ENCODE measurements around the gene TEAD4.

Gene TEAD4

GRCh38 chr12:3042826-3043225, 83.6 kb downstream of the TEAD4 start:
- no peak for TF ChIP-seq CTCF (IDR thresholded peaks at IDR 0.05; ENCODE audit: insufficient read depth, low read depth, low read length, missing control alignments)
- no peak overlapping the region for H3K4me3 ChIP-seq (ENCODE audit: low read depth, low read length)
- no peak for DNase-seq (ENCODE audit: low read depth)

- no peak overlapping the region for H3K4me3 ChIP-seq (ENCODE audit: low read depth, low read length)
- DNase-seq (ENCODE audit: low read depth) = no peak
- no peak for TF ChIP-seq CTCF (IDR thresholded peaks at IDR 0.05; ENCODE audit: insufficient read depth, low read depth, low read length, missing control alignments)
These were observed 84.2 kb downstream of the TEAD4 start for GRCh38 chr12:3043406-3043805.

GRCh38 chr12:3044141-3044630, 85.0 kb downstream of the TEAD4 start:
- H3K4me3 ChIP-seq (ENCODE audit: low read depth, low read length) = no peak overlapping the region
- no peak for DNase-seq (ENCODE audit: low read depth)
- TF ChIP-seq CTCF (IDR thresholded peaks at IDR 0.05; ENCODE audit: insufficient read depth, low read depth, low read length, missing control alignments) = no peak

- no peak for TF ChIP-seq CTCF (IDR thresholded peaks at IDR 0.05; ENCODE audit: insufficient read depth, low read depth, low read length, missing control alignments)
- no peak overlapping the region for H3K4me3 ChIP-seq (ENCODE audit: low read depth, low read length)
- no peak for DNase-seq (ENCODE audit: low read depth)
These were observed 86.3 kb downstream of the TEAD4 start for GRCh38 chr12:3045494-3045893.

GRCh38 chr12:3045989-3046388, 86.8 kb downstream of the TEAD4 start:
- TF ChIP-seq CTCF (IDR thresholded peaks at IDR 0.05; ENCODE audit: insufficient read depth, low read depth, low read length, missing control alignments) = no peak
- H3K4me3 ChIP-seq (ENCODE audit: low read depth, low read length) = no peak overlapping the region
- DNase-seq (ENCODE audit: low read depth) = no peak

- DNase-seq (ENCODE audit: low read depth) = no peak
- no peak for TF ChIP-seq CTCF (IDR thresholded peaks at IDR 0.05; ENCODE audit: insufficient read depth, low read depth, low read length, missing control alignments)
- no peak overlapping the region for H3K4me3 ChIP-seq (ENCODE audit: low read depth, low read length)
These were observed 87.4 kb downstream of the TEAD4 start for GRCh38 chr12:3046441-3047200.

- no peak for TF ChIP-seq CTCF (IDR thresholded peaks at IDR 0.05; ENCODE audit: insufficient read depth, low read depth, low read length, missing control alignments)
- H3K4me3 ChIP-seq (ENCODE audit: low read depth, low read length) = no peak overlapping the region
- no peak for DNase-seq (ENCODE audit: low read depth)
These were observed 88.8 kb downstream of the TEAD4 start for GRCh38 chr12:3047961-3048360.
